ENCODE measurements around the gene PLD1.

- no peak for TF ChIP-seq CTCF (IDR thresholded peaks at IDR 0.05)
- TF ChIP-seq POLR2AphosphoS5 (IDR thresholded peaks at IDR 0.05) = no peak
- no peak for TF ChIP-seq POLR2A (IDR thresholded peaks at IDR 0.05)
Measured at GRCh38 chr3:171616798-171617197, 193.5 kb downstream of the PLD1 start.
